ENCODE data around the gene NNT. TPM values are rescaled to one million over a fixed set of nuclear protein-coding genes. Genes with fewer than 3 reads are reported as not detected.

Gene NNT
- total RNA-seq, 4 donors from 2014 or later, result 21.9 to 93.0 (median 48.8) TPM

- peaks cover 0 to 8% (median 0%) of the 10 kb centered on the region in 4 donors for H3K4me1 ChIP-seq
- no peaks in the 10 kb centered on the region for H3K36me3 ChIP-seq
- no peak for TF ChIP-seq CTCF (IDR thresholded peaks at IDR 0.05)
- TF ChIP-seq POLR2AphosphoS5 (IDR thresholded peaks at IDR 0.05), result no peak
- TF ChIP-seq POLR2A (IDR thresholded peaks at IDR 0.05), result no peak
- no peak overlapping the region for H3K4me3 ChIP-seq
- intact Hi-C loops (cut with DNase I; ENCODE audit: low total_unique reads), result no loop called here
- H3K27ac ChIP-seq, result no peak overlapping the region
- WGBS, 2 donors (ENCODE audit: low coverage in 1 of 2), result 60 to 88% methylated on average over 3 to 4 of the region's 4 CpGs
- DNase-seq, result no peak
- H3K27me3 ChIP-seq, result no peaks in the 10 kb centered on the region
- no peaks in the 10 kb centered on the region for H3K9me3 ChIP-seq
- in situ Hi-C loops (cut with MboI; ENCODE audit: low pct_ligation_motif_present in 1 of 4, low pct_unique_long_range_greater_than_20kb in 1 of 4, low sequenced_read_pairs in 3 of 4), result no loop called here
Measured at GRCh38 chr5:43569236-43569746, 33.7 kb upstream of the NNT start.

GRCh38 chr5:43570450-43571158, 32.4 kb upstream of the NNT start:
- Histone ChIP-seq H3K4me1 (peaks cover 0 to 8% (median 0%) of the 10 kb centered on the region in 4 donors), H3K36me3 (no peaks in the 10 kb centered on the region), H3K4me3 (no peak overlapping the region), H3K9me3 (no peaks in the 10 kb centered on the region), H3K27ac (peak overlapping the region; percentile 45 to 75 (median 58)), H3K27me3 (no peaks in the 10 kb centered on the region)
- 84 to 89% methylated on average over 8 of the region's 8 CpGs for WGBS, 2 donors (ENCODE audit: low coverage in 1 of 2)
- intact Hi-C loops (cut with DNase I; ENCODE audit: low total_unique reads), result no loop called here
- in situ Hi-C loops (cut with MboI; ENCODE audit: low pct_ligation_motif_present in 1 of 4, low pct_unique_long_range_greater_than_20kb in 1 of 4, low sequenced_read_pairs in 3 of 4), result no loop called here
- no peak for DNase-seq
- TF ChIP-seq CTCF (IDR thresholded peaks at IDR 0.05) (no peak), EP300 (IDR thresholded peaks at IDR 0.05; ENCODE audit: low read depth) (no peak), POLR2A (IDR thresholded peaks at IDR 0.05) (no peak), POLR2AphosphoS5 (IDR thresholded peaks at IDR 0.05) (no peak)

- intact Hi-C loops (cut with DNase I; ENCODE audit: low total_unique reads), result no loop called here
- peaks cover 0 to 8% (median 0%) of the 10 kb centered on the region in 4 donors for H3K4me1 ChIP-seq
- 68 to 76% methylated on average over 5 of the region's 5 CpGs for WGBS, 2 donors (ENCODE audit: low coverage in 1 of 2)
- H3K9me3 ChIP-seq, result no peaks in the 10 kb centered on the region
- in situ Hi-C loops (cut with MboI; ENCODE audit: low pct_ligation_motif_present in 1 of 4, low pct_unique_long_range_greater_than_20kb in 1 of 4, low sequenced_read_pairs in 3 of 4), result no loop called here
- H3K4me3 ChIP-seq, result peak overlapping the region in 1 of 4 donors; percentile 12
- peak overlapping the region; percentile 45 to 75 (median 58) for H3K27ac ChIP-seq
- TF ChIP-seq POLR2A (IDR thresholded peaks at IDR 0.05) (no peak), EP300 (IDR thresholded peaks at IDR 0.05; ENCODE audit: low read depth) (no peak), CTCF (IDR thresholded peaks at IDR 0.05) (no peak), POLR2AphosphoS5 (IDR thresholded peaks at IDR 0.05) (no peak)
- no peaks in the 10 kb centered on the region for H3K36me3 ChIP-seq
- H3K27me3 ChIP-seq, result no peaks in the 10 kb centered on the region
- no peak for DNase-seq
Measured at GRCh38 chr5:43571237-43571636, 31.7 kb upstream of the NNT start.

GRCh38 chr5:43572357-43572756, 30.6 kb upstream of the NNT start:
- H3K27ac ChIP-seq, result peak overlapping the region in 3 of 4 donors; percentile 45 to 75 (median 72)
- no peaks in the 10 kb centered on the region for H3K36me3 ChIP-seq
- no peak for DNase-seq
- in situ Hi-C loops (cut with MboI; ENCODE audit: low pct_ligation_motif_present in 1 of 4, low pct_unique_long_range_greater_than_20kb in 1 of 4, low sequenced_read_pairs in 3 of 4), result no loop called here
- H3K9me3 ChIP-seq, result no peaks in the 10 kb centered on the region
- 72 to 77% methylated on average over 2 of the region's 2 CpGs for WGBS, 2 donors (ENCODE audit: low coverage in 1 of 2)
- peaks cover 0 to 8% (median 0%) of the 10 kb centered on the region in 4 donors for H3K4me1 ChIP-seq
- H3K27me3 ChIP-seq, result no peaks in the 10 kb centered on the region
- no peak overlapping the region for H3K4me3 ChIP-seq
- no peak for TF ChIP-seq POLR2AphosphoS5 (IDR thresholded peaks at IDR 0.05)
- no peak for TF ChIP-seq POLR2A (IDR thresholded peaks at IDR 0.05)
- no peak for TF ChIP-seq CTCF (IDR thresholded peaks at IDR 0.05)
- TF ChIP-seq EP300 (IDR thresholded peaks at IDR 0.05; ENCODE audit: low read depth), result no peak
- intact Hi-C loops (cut with DNase I; ENCODE audit: low total_unique reads), result no loop called here
